Stimulated activated CD8-positive, alpha-beta memory T cell treated with anti-CD3 and anti-CD28 coated beads, Interleukin-4, amount 100 ng/mL, for 48 hours (primary cell): ENCODE measurements around the gene CHL1.

ENCODE experiments used
- DNase-seq: peaks from one replicate; pipeline ENCODE4 v3.0.0-alpha.2; 2020

Gene CHL1

GRCh38 chr3:418239-418929 is 221.8 kb downstream of the CHL1 start:
- DNase-seq, result no peak

DNA sequence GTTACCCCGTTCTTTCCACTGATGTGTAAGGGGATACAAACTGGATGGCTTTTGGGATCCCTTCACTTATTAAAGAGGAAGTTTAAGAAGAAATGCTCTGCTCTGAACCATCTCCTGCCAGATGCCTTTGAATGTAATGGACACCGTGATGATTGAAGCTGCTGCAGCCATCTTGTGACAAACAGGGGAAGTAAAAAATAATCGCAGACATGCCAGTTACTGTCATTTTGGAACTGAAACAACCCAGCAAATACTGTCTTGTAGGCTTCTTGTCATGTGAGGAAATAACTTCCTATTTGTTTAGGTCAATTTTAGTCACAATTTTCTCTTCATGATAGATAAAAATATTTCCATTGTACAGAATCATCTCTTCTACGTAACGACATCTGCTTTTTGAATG is 224.0 kb downstream of the CHL1 start:
- DNase-seq, result no peak

DNA sequence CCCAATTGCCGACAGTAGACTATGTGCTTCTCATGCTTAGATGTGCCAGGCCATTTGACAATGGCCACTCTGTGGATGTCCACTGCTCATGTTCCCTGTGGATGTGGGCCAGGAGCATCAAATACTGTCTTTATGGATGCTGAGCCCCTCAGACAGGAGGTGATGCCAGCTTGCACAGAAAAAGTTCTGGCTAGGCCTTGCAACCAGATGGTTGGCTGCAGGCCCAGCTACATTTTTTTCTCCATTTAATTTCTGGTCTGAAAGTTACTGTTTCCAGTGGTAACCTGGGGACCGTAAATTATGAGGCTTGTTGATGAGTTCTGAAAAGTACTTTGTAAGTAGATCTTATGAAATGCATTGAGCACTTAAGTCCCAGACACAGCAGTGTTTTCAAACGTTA is 228.5 kb downstream of the CHL1 start:
- no peak for DNase-seq

GRCh38 chr3:426072-426471 is 229.5 kb downstream of the CHL1 start:
- DNase-seq, result no peak

DNA sequence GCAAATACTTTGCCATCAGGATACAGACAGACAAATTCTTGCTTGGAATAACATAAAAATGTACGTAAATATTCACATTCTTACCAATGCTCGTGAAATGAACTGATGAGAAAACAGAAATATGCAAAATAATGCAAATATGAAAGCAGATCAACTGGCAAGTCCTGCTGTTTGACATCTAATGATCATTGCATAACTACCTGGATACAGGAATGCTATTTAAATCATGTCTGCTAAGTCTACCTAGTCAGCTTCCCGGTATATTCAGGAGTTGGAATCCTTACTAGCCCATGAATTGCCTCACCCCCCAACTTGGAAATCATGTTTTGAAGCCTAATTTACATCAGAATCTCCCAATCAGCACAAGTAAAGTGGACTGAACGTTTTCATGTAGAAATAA is 230.6 kb downstream of the CHL1 start:
- DNase-seq, result no peak

DNA sequence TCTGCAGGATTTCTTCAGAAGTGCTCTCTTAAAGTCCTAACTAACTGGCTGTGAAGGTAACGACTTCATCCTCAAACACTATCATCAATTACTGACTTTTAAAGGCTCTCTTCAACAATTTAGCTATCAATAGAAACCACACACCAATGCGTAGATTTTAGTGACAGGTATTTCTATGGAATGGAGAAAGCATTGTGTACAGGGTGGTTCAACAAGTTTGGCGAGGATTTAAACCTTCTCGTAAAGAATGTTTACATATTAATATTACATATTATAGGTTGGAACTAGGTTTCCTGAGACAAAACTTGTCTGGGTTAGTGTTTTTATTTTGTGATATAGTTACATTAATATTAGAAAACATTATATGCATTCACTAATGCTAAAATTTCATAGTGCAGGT is 233.6 kb downstream of the CHL1 start:
- no peak for DNase-seq

DNA sequence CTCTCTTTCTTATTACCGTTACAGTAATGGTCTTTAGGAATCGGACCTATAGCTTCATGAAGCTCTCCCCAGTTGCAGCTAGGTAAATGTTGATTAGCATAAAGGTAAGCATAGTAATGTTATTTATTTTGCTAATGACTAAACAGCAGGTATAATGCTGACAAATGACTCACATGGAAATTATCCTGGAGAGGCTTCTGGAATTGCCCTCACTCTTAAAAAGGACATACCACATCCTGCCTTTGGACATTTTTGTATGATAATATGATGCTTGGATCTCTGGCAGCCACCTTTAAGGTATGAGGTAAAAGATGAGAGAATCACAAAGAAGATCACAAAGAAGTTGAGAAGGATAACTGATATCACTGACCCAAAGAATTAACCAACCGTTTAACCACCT is 238.6 kb downstream of the CHL1 start:
- DNase-seq, result no peak

- DNase-seq, result no peak
These were observed 239.5 kb downstream of the CHL1 start for GRCh38 chr3:436053-436452.

DNA sequence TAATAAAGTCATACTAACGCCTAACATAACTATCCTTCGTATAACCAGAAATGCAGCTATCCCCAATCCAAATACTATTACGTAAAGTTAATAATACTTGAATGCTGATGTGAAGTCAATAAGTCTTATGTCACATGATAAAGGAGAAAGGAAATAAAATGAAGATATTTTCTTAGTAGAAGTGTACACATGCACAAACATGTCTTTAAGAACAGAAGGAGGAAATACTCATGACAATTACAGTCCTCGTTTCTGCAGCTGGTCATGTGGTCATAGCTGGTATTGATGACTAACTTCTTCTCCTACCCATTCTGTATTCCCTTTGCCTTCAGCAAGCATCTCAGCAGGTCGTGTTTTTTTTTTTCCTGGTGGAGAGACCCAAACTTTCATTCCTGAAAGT is 244.3 kb downstream of the CHL1 start:
- no peak for DNase-seq

GRCh38 chr3:445960-446359 is 249.4 kb downstream of the CHL1 start:
- no peak for DNase-seq

DNA sequence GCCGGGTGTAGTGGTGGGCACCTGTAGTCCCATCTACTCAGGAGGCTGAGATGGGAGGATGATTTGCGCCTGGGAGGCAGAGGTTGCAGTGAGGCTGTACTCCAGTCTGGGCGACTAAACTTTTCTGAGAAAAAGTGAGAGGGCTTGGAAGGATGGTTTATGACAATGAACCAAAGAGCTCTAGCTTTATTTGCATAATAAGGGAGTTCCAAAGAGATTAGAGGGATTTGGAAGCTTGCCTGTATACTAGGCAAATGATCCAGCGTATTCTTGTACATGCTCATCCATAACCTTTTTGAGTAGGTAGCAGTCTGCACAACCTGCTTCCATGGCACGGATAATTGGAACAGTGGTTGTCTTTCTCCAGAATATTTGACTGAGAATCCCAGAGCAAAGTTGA is 251.1 kb downstream of the CHL1 start:
- DNase-seq, result no peak

GRCh38 chr3:449711-450110 is 253.1 kb downstream of the CHL1 start:
- no peak for DNase-seq

DNA sequence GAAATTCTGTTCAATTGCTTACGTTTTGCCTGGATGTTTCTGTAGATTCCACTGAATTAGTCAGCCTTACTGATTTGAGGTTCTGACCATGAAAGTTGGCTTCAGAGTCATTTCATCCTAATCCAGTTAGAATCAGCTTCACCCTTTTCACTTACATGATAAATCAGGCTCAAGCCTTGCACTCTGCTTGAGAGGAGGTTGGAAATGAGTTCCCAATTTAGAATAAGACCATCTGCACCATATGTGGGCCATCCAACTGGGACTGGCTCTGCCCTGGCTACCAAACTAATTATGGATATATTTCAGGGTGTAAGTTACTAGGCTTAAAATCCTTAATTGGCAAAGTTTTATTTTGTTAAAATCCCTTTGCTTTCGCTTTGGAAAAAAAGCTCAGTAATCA is 255.7 kb downstream of the CHL1 start:
- no peak for DNase-seq

- DNase-seq, result no peak
These were observed 256.5 kb downstream of the CHL1 start for GRCh38 chr3:453106-453505.

GRCh38 chr3:454986-455385 is 258.4 kb downstream of the CHL1 start:
- no peak for DNase-seq

DNA sequence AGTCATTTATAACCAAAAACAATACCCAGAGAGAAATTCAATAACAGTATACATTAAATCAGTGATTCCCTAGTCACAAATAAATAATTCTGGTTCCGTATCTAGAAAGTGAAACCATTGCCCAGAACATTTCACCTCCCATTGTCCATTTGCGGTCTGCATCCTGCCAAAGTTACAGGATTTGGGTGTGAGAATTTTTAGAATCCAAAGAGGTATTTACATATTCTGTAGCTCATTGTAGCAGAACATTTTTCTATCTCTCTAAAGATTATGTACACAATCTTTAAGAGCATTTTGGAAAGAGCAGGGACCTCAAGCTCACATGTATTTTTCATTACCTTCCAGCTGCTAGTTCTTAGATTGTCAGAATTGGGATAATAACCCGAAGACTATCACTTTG is 261.6 kb downstream of the CHL1 start:
- DNase-seq, result no peak

GRCh38 chr3:458653-459310 is 262.2 kb downstream of the CHL1 start:
- no peak for DNase-seq
